Activated CD8-positive, alpha-beta memory T cell treated with anti-CD3 and anti-CD28 coated beads, Interleukin-2, amount 50 U/mL, for 24 hours (primary cell): ENCODE results near the gene TIMP2.

Experiments used
- DNase-seq: peaks from one replicate; pipeline ENCODE4 v3.0.0-alpha.2; 2020; ENCODE audit errors: extremely low read depth

TIMP2 gene

GRCh38 chr17:78839235-78839761 is 85.9 kb downstream of the TIMP2 start:
- no peak for DNase-seq

GRCh38 chr17:78838574-78839005 is 86.6 kb downstream of the TIMP2 start:
- no peak for DNase-seq

- DNase-seq = no peak
Observed at GRCh38 chr17:78836420-78837021, 88.7 kb downstream of the TIMP2 start.

DNA sequence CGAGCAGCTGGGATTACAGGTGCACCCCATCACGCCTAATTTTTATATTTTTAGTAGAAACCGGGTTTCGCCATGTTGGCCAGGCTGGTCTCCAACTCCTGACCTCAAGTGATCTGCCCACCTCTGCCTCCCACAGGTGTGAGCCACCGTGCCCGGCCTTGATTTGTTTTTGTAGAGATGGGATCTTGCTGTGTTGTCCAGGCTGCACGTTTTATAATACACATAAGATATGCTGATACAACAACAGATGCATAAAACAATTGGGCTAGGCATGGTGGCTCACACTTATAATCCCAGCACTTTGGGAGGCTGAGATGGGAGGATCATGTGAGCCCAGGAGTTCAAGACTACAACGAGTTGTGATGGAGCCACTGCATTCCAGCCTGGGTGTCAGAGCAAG is 90.6 kb downstream of the TIMP2 start:
- no peak for DNase-seq

- no peak for DNase-seq
Observed at GRCh38 chr17:78832541-78832810, 92.7 kb downstream of the TIMP2 start.

DNA sequence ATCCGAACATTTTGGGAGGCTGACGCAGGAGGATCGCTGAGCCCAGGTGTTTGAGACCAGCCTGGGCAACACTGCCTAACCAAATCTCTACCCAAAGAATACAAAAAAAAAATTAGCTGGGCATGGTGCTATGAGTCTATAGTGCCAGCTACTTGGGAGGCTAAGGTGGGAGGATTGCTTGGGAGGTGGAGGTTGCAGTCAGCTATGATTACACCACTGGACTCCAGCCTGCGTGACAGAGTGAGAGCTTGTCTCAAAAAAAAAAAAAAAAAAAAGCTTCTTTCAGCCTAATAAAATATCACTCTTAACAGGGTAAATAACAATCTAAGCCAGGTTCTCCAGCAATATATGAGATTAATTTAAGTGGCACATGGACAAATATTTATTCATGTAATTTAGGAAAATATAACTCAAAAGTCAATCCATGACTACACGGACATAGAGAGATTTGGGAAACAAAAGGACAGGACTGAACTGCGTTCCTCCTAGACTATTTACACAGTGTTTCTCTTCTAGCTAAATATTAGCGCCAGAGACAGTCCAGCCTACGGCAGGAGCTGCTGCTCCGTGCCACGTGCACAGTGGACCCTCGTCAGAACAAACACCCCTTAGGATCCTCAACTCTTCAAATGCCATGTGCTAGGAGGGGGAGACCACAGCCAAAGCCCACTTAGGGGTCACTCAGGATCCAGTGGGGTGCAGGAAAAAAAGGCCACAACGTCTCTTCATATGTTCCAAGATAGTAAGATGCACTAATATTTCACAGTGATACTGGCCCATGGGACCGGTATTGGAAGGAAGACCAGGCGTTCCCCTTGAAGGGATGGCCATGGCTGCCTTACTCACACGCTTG is 93.3 kb downstream of the TIMP2 start:
- DNase-seq = no peak

DNA sequence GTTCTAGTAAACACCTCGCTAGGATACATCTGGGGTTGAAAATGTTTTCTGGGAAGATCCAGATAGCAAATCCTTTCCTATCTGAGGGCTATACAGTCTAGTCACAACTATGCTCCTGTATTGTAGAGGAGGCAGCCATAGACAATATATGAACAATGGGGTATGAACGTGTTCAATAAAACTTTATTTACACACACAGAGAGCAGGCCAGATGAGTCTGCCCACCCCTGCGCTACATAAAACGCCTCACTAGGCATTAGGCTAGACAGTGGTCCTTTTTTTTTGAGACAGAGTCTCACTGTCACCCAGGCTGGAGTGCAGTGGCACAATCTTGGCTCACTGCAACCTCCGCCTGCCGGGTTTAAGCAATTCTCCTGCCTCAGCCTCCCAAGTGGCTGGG is 95.7 kb downstream of the TIMP2 start:
- DNase-seq = no peak

GRCh38 chr17:78828470-78829185 is 96.6 kb downstream of the TIMP2 start:
- DNase-seq = no peak

GRCh38 chr17:78826836-78827509 is 98.2 kb downstream of the TIMP2 start:
- no peak for DNase-seq

DNA sequence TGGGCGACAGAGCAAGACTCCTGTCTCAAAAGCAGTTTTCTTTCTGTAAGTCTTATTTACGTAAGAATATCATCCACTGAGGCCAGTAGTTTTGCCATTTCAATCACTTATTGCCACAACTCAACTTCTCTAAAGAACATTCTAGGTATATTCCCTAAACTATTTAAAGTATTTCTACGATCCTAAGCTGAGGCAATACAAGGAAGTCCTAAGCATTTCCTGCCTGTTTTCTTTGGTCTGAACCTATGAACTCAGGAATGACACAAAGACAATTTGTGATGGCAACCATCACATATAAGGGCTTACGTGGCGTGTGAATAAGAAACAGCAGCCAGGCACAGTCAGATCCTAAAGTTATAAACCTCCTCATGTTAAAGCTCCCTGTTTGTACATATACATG is 98.8 kb downstream of the TIMP2 start:
- no peak for DNase-seq

DNA sequence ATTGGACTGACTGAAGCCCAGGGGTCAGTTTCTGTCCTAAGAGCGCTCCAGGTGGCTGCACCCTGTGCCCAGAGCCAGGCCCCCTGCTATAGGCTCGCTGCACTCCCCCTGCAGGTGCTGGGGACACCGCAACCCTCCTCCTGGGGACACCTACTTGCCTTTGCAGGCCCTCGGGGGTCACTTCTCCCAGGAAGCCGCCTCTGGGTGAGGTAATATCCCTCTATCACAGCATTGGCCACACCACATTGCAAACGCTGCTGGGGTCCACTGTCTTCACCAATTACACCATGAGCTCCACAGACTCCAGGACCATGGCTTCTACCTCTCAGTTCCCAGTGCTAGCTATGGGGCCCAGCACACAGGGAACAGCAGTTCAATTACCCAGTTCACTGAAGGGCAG is 99.5 kb downstream of the TIMP2 start:
- DNase-seq = no peak

DNA sequence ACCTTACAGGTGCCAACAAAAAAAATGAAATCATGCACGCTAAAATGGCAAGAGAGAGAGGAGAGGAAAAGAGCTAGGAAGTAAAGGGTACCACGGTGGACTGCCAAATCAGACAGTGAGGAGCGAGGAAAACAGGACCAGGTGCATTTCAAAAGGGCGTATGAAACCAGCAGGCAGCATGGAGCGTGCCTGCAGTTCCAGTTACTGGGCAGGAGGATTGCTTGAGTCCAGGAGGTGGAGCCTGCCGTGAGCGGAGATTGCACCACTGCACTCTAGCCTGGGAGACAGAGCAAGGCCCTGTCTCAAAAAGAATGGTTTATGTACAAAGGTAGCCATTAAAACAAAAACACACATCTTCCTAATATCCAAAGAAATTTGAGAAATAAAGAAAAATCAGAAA is 100.9 kb downstream of the TIMP2 start:
- no peak for DNase-seq

GRCh38 chr17:78823282-78824046 is 101.7 kb downstream of the TIMP2 start:
- no peak for DNase-seq

GRCh38 chr17:78822552-78822951 is 102.6 kb downstream of the TIMP2 start:
- DNase-seq = no peak

GRCh38 chr17:78821961-78822360 is 103.2 kb downstream of the TIMP2 start:
- DNase-seq = no peak

DNA sequence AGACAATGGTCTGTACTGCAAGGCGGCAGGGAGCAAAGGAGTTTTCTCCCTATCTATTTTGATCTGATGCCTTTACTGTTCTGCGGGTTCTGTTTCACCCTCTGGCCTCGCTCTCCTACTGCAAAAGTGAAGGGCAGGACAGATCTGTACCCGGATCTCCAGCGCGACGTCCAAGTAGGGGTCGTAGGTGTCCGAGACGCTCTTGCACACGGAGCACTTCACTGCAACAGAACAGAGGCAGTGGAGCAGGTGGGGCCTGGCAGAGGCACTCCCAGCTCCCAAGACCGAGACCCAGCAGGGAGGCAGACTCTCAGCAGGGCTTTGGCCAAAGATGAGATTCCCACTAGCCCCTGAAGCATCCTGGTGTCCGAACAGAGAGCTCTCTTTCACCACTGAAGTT is 104.3 kb downstream of the TIMP2 start:
- DNase-seq = no peak

- no peak for DNase-seq
Observed at GRCh38 chr17:78819806-78820792, 105.1 kb downstream of the TIMP2 start.

- no peak for DNase-seq
Observed at GRCh38 chr17:78819402-78819801, 105.8 kb downstream of the TIMP2 start.

DNA sequence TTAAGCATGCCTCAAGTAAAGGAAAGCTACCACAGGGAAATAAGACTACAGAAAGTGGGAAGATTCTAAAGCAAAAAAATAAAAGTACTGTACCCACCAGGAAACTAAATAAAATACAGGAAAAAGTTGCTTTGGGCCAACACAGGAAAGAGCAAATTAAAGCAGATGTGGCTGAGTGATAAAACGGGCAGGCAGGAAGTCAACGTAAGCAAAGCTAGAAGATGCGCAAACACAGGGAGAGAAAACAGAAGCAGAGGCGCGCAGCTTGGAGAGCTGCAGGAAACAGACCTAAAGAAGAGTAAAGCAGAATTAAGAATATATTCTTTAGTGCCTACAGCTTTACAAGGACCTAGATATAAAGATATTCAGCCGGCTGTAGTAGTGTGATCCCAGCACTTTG is 106.3 kb downstream of the TIMP2 start:
- DNase-seq = no peak

DNA sequence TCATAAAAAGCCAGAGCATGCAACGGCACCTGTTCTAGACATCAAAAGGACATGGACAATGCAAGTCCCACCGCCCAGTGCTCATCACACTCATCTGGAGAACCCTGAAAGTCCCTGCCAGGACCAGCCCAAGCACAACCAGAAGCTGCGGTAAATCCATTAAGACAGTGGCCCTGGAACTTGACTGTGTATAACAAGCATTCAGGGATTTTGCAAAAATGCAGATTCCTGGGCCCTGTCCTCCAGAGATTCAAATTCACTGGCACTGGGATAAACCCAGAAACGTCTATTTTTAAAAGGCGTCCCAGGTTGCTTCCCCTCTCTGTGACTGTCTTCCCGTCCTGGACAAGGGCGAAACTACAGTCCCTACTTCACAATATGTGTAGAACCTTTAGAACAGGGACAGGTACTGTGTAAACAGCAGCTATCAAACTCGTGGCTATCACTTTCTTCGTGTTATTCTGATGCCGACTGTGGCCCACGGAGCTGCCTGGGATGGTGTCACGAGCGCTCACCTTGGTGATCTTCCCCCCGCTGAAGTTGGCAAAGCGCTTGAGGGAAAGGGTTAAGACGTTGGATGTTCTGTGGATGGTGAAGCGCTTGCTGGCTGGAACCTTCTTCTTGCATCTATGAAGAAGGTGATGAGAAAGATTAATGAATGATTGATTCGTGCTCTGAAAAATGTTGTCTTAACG is 106.9 kb downstream of the TIMP2 start:
- DNase-seq = no peak
